GM23338 (cell line): ENCODE data around the gene SLC37A1. TPM values are rescaled to one million over a fixed set of nuclear protein-coding genes. Genes with fewer than 3 reads are reported as not detected.

ENCODE experiments used
- ATAC-seq: fragments of 200-7000 bp; cut with Tn5 transposase; 3 replicates; pipeline ENCODE4 v1.9.1; 2020
- DNase-seq: peaks from one replicate; pipeline ENCODE4 v3.0.0-alpha.2; 2015; ENCODE audit warnings: low spot score
- H2AFZ ChIP-seq: fragments of 200-600 bp; sonication (generic); 2 replicates; pipeline ENCODE4 v1.8.0; 2016; ENCODE audit warnings: antibody characterized with exemption, mild to moderate bottlenecking, moderate library complexity
- H3F3A ChIP-seq: fragments of 200-600 bp; sonication (generic); replicated peaks from 2 replicates; pipeline ENCODE4 v1.8.0; 2017; ENCODE audit warnings: antibody characterized with exemption, mixed run types, low read depth
- H3K27ac ChIP-seq: fragments of 200-600 bp; sonication (generic); 2 replicates; pipeline ENCODE4 v1.6.1; 2016; ENCODE audit warnings: low read depth
- H3K27me3 ChIP-seq: fragments of 200-600 bp; sonication (generic); 2 replicates; pipeline ENCODE4 v1.8.0; 2016; ENCODE audit warnings: mild to moderate bottlenecking, mixed run types, moderate library complexity; ENCODE audit not compliant: insufficient read depth
- H3K36me3 ChIP-seq: fragments of 200-600 bp; sonication (generic); 2 replicates; pipeline ENCODE4 v1.8.0; 2016; ENCODE audit warnings: mild to moderate bottlenecking; ENCODE audit not compliant: insufficient read depth
- H3K4me1 ChIP-seq: fragments of 200-600 bp; sonication (generic); 2 replicates; pipeline ENCODE4 v1.8.0; 2016; ENCODE audit warnings: mild to moderate bottlenecking, moderate library complexity; ENCODE audit not compliant: insufficient read depth
- H3K4me2 ChIP-seq: fragments of 200-600 bp; sonication (generic); 2 replicates; pipeline ENCODE4 v1.7.1; 2017; ENCODE audit warnings: mixed run types
- H3K4me3 ChIP-seq: fragments of 200-600 bp; sonication (generic); 2 replicates; pipeline ENCODE4 v1.6.1; 2016; ENCODE audit warnings: mixed run types
- H3K79me2 ChIP-seq: fragments of 200-600 bp; sonication (generic); replicated peaks from 2 replicates; pipeline ENCODE4 v1.8.0; 2017; ENCODE audit warnings: mild to moderate bottlenecking; ENCODE audit not compliant: insufficient read depth
- H3K9me2 ChIP-seq: fragments of 200-600 bp; sonication (generic); 2 replicates; pipeline ENCODE4 v1.8.0; 2017; ENCODE audit not compliant: insufficient read depth
- H4K20me1 ChIP-seq: fragments of 200-600 bp; sonication (generic); replicated peaks from 2 replicates; pipeline ENCODE4 v1.8.0; 2017; ENCODE audit warnings: mild to moderate bottlenecking; ENCODE audit not compliant: insufficient read depth
- H3K27ac Mint-ChIP-seq: 2 replicates; pipeline ENCODE4 v1.8.0; 2020; ENCODE audit warnings: inconsistent platforms, mild to moderate bottlenecking, moderate library complexity, mixed read lengths
- H3K27me3 Mint-ChIP-seq: 3 replicates; pipeline ENCODE4 v1.8.0; 2022; ENCODE audit warnings: low read depth, mild to moderate bottlenecking, moderate library complexity, mixed read lengths, inconsistent platforms; ENCODE audit not compliant: insufficient read depth, poor library complexity
- H3K36me3 Mint-ChIP-seq: 3 replicates; pipeline ENCODE4 v1.8.0; 2021; ENCODE audit warnings: low read depth, mild to moderate bottlenecking, inconsistent platforms, moderate library complexity, mixed read lengths
- H3K4me1 Mint-ChIP-seq: 3 replicates; pipeline ENCODE4 v1.8.0; 2020; ENCODE audit warnings: mild to moderate bottlenecking, inconsistent platforms, mixed read lengths
- H3K4me3 Mint-ChIP-seq: 3 replicates; pipeline ENCODE4 v1.8.0; 2021; ENCODE audit warnings: moderate library complexity, mild to moderate bottlenecking, inconsistent platforms, mixed read lengths
- H3K9me3 Mint-ChIP-seq: 3 replicates; pipeline ENCODE4 v1.8.0; 2020; ENCODE audit warnings: moderate library complexity, mild to moderate bottlenecking, inconsistent platforms, mixed read lengths
- CREB1 ChIP-seq: fragments of 250-450 bp; sonication (Bioruptor Pico); IDR thresholded peaks from 2 replicates; pipeline ENCODE4 v1.5.0; 2020; ENCODE audit warnings: low read depth, mild to moderate bottlenecking, moderate library complexity
- EZH2 ChIP-seq: fragments of 200-600 bp; sonication (generic); IDR thresholded peaks from one replicate; pipeline ENCODE4 v1.8.0; 2017; ENCODE audit warnings: antibody characterized with exemption, mild to moderate bottlenecking, low read depth; ENCODE audit not compliant: unreplicated experiment
- EZH2phosphoT487 ChIP-seq: fragments of 200-600 bp; sonication (generic); IDR thresholded peaks from one replicate; pipeline ENCODE4 v1.8.1; 2018; ENCODE audit warnings: antibody characterized with exemption; ENCODE audit not compliant: unreplicated experiment
- JUNB ChIP-seq: IDR thresholded peaks from one replicate; pipeline ENCODE4 v1.6.1; 2016; ENCODE audit warnings: antibody characterized with exemption; ENCODE audit not compliant: unreplicated experiment
- NANOG ChIP-seq: IDR thresholded peaks from 2 replicates; pipeline ENCODE4 v1.6.1; 2016; ENCODE audit warnings: antibody characterized with exemption, borderline replicate concordance
- POLR2AphosphoS5 ChIP-seq: IDR thresholded peaks from 2 replicates; pipeline ENCODE4 v1.6.1; 2016; ENCODE audit warnings: antibody characterized with exemption, low read depth
- STAT1 ChIP-seq: IDR thresholded peaks from one replicate; pipeline ENCODE4 v1.6.1; 2016; ENCODE audit warnings: antibody characterized with exemption; ENCODE audit not compliant: unreplicated experiment
- ZNF114 ChIP-seq: fragments of 250-450 bp; sonication (Bioruptor Pico); IDR thresholded peaks from 2 replicates; pipeline ENCODE4 v1.5.0; 2020; ENCODE audit warnings: mild to moderate bottlenecking, moderate library complexity
- ZNF331 ChIP-seq: fragments of 250-450 bp; sonication (Bioruptor Pico); IDR thresholded peaks from 2 replicates; pipeline ENCODE4 v1.5.0; 2020; ENCODE audit warnings: low read depth, mild to moderate bottlenecking, moderate library complexity
- polyA plus RNA-seq: library from polyadenylated mRNA; unstranded; fragments of >200 nt; fragmentation: Nextera tagmentation; extraction: Ambion mirVana; gene quantifications from 2 replicates; pipeline ENCODE4 v1.2.1, GENCODE V29; 2016
- total RNA-seq: library from RNA; depleted of rRNA; stranded (reverse); fragments of >200 nt; shearing (Covaris generic); gene quantifications from 2 replicates; pipeline ENCODE4 v1.2.3, GENCODE V29; 2014
- TF ChIP-seq, protein P1 (sequence below): fragments of 250-450 bp; sonication (Bioruptor Pico); IDR thresholded peaks from 2 replicates; pipeline ENCODE4 v1.5.0; 2020; ENCODE audit warnings: mild to moderate bottlenecking, moderate library complexity
- TF ChIP-seq, protein P2 (sequence below): IDR thresholded peaks from one replicate; pipeline ENCODE4 v1.6.1; 2018; ENCODE audit warnings: antibody characterized with exemption; ENCODE audit not compliant: unreplicated experiment
- TF ChIP-seq, protein P3 (sequence below), 2 experiments: fragments of 200-600 bp in 1 of 2; sonication (generic) in 1 of 2; conservative IDR thresholded peaks; 2 replicates each; pipeline versions ENCODE4 v1.5.1 to v1.6.1; 2016 to 2017; ENCODE audit warnings: antibody characterized with exemption in 2 of 2, low read depth in 2 of 2, mild to moderate bottlenecking in 2 of 2, moderate library complexity in 1 of 2
- TF ChIP-seq, protein P4 (sequence below): IDR thresholded peaks from 2 replicates; pipeline ENCODE4 v1.6.1; 2016; ENCODE audit warnings: antibody characterized with exemption

The SLC37A1 gene
- total and polyA plus RNA-seq, 2 experiments from 2014 or later, result 14.0 to 30.3 TPM

DNA sequence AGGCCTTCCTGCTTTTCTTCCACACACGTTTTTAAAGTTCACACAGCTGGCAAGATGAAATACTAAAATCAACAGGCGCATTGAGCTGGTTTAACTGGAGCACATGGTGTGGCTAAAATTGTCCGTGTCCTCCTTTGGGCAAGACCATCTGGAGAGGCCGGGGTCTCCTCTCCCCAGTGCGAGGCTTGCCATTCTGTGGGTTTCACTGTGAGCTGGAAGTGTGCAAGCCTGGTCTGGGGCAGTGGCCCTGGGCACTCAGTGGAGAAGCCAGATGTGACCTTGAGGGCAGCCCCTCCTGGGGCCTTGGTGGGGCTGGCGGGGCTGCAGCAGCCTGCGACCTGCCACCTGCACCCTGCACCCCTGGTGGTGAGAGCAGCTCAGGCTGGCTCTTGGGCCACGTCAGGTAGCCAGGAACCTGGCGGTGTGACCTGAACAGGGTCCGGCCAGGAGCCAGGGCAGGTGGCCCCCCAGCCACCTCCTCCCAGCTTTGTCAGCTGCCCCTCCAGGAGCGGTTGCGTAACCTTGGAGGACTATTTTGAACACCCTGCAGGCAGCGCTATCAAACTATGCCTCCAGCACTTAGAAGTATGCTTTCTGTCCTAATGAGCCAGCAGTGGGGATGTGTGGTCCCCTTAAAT is 52.4 kb downstream of the SLC37A1 start:
- Histone ChIP-seq H2AFZ (no peak overlapping the region), H4K20me1 (no peaks in the 10 kb centered on the region; the same call in 1 of the 2 replicates), H3K27me3 (no peaks in the 10 kb centered on the region), H3K36me3 (no peaks in the 10 kb centered on the region), H3K4me1 (no peaks in the 10 kb centered on the region), H3K27ac (no peak overlapping the region), H3K9me2 (no peaks in the 10 kb centered on the region), H3K4me3 (no peak overlapping the region), H3K79me2 (no peaks in the 10 kb centered on the region), H3K4me2 (no peak overlapping the region), H3F3A (no peaks in the 10 kb centered on the region)
- no peak overlapping the region for H3K27ac Mint-ChIP-seq
- H3K4me1 Mint-ChIP-seq, result no peaks in the 10 kb centered on the region; the same call in 1 of the 3 replicates
- no peaks in the 10 kb centered on the region for H3K9me3 Mint-ChIP-seq
- ATAC-seq (peak; percentile 18; the same call in 1 of the 3 replicates), DNase-seq (no peak)
- H3K4me3 Mint-ChIP-seq, result no peak overlapping the region
- TF ChIP-seq CREB1 (no peak), ZNF114 (CRISPR knock-in tag) (no peak), POLR2AphosphoS5 (no peak), EZH2phosphoT487 (no peak), ZNF331 (no peak), EZH2 (no peak), JUNB (no peak), NANOG (no peak), STAT1 (no peak)
- TF ChIP-seq, protein P1, sequence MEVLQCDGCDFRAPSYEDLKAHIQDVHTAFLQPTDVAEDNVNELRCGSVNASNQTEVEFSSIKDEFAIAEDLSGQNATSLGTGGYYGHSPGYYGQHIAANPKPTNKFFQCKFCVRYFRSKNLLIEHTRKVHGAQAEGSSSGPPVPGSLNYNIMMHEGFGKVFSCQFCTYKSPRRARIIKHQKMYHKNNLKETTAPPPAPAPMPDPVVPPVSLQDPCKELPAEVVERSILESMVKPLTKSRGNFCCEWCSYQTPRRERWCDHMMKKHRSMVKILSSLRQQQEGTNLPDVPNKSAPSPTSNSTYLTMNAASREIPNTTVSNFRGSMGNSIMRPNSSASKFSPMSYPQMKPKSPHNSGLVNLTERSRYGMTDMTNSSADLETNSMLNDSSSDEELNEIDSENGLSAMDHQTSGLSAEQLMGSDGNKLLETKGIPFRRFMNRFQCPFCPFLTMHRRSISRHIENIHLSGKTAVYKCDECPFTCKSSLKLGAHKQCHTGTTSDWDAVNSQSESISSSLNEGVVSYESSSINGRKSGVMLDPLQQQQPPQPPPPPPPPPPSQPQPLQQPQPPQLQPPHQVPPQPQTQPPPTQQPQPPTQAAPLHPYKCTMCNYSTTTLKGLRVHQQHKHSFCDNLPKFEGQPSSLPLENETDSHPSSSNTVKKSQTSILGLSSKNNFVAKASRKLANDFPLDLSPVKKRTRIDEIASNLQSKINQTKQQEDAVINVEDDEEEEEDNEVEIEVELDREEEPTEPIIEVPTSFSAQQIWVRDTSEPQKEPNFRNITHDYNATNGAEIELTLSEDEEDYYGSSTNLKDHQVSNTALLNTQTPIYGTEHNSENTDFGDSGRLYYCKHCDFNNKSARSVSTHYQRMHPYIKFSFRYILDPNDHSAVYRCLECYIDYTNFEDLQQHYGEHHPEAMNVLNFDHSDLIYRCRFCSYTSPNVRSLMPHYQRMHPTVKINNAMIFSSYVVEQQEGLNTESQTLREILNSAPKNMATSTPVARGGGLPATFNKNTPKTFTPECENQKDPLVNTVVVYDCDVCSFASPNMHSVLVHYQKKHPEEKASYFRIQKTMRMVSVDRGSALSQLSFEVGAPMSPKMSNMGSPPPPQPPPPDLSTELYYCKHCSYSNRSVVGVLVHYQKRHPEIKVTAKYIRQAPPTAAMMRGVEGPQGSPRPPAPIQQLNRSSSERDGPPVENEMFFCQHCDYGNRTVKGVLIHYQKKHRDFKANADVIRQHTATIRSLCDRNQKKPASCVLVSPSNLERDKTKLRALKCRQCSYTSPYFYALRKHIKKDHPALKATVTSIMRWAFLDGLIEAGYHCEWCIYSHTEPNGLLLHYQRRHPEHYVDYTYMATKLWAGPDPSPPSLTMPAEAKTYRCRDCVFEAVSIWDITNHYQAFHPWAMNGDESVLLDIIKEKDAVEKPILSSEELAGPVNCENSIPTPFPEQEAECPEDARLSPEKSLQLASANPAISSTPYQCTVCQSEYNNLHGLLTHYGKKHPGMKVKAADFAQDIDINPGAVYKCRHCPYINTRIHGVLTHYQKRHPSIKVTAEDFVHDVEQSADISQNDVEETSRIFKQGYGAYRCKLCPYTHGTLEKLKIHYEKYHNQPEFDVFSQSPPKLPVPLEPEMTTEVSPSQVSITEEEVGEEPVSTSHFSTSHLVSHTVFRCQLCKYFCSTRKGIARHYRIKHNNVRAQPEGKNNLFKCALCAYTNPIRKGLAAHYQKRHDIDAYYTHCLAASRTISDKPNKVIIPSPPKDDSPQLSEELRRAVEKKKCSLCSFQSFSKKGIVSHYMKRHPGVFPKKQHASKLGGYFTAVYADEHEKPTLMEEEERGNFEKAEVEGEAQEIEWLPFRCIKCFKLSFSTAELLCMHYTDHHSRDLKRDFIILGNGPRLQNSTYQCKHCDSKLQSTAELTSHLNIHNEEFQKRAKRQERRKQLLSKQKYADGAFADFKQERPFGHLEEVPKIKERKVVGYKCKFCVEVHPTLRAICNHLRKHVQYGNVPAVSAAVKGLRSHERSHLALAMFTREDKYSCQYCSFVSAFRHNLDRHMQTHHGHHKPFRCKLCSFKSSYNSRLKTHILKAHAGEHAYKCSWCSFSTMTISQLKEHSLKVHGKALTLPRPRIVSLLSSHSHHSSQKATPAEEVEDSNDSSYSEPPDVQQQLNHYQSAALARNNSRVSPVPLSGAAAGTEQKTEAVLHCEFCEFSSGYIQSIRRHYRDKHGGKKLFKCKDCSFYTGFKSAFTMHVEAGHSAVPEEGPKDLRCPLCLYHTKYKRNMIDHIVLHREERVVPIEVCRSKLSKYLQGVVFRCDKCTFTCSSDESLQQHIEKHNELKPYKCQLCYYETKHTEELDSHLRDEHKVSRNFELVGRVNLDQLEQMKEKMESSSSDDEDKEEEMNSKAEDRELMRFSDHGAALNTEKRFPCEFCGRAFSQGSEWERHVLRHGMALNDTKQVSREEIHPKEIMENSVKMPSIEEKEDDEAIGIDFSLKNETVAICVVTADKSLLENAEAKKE (CRISPR knock-in tag), result no peak
- TF ChIP-seq, protein P2, sequence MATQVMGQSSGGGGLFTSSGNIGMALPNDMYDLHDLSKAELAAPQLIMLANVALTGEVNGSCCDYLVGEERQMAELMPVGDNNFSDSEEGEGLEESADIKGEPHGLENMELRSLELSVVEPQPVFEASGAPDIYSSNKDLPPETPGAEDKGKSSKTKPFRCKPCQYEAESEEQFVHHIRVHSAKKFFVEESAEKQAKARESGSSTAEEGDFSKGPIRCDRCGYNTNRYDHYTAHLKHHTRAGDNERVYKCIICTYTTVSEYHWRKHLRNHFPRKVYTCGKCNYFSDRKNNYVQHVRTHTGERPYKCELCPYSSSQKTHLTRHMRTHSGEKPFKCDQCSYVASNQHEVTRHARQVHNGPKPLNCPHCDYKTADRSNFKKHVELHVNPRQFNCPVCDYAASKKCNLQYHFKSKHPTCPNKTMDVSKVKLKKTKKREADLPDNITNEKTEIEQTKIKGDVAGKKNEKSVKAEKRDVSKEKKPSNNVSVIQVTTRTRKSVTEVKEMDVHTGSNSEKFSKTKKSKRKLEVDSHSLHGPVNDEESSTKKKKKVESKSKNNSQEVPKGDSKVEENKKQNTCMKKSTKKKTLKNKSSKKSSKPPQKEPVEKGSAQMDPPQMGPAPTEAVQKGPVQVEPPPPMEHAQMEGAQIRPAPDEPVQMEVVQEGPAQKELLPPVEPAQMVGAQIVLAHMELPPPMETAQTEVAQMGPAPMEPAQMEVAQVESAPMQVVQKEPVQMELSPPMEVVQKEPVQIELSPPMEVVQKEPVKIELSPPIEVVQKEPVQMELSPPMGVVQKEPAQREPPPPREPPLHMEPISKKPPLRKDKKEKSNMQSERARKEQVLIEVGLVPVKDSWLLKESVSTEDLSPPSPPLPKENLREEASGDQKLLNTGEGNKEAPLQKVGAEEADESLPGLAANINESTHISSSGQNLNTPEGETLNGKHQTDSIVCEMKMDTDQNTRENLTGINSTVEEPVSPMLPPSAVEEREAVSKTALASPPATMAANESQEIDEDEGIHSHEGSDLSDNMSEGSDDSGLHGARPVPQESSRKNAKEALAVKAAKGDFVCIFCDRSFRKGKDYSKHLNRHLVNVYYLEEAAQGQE, result no peak
- TF ChIP-seq, protein P3, sequence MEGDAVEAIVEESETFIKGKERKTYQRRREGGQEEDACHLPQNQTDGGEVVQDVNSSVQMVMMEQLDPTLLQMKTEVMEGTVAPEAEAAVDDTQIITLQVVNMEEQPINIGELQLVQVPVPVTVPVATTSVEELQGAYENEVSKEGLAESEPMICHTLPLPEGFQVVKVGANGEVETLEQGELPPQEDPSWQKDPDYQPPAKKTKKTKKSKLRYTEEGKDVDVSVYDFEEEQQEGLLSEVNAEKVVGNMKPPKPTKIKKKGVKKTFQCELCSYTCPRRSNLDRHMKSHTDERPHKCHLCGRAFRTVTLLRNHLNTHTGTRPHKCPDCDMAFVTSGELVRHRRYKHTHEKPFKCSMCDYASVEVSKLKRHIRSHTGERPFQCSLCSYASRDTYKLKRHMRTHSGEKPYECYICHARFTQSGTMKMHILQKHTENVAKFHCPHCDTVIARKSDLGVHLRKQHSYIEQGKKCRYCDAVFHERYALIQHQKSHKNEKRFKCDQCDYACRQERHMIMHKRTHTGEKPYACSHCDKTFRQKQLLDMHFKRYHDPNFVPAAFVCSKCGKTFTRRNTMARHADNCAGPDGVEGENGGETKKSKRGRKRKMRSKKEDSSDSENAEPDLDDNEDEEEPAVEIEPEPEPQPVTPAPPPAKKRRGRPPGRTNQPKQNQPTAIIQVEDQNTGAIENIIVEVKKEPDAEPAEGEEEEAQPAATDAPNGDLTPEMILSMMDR (conservative IDR thresholded peaks at IDR 0.05; ENCODE audit: low read depth in 2 of 2), result no peak
- TF ChIP-seq, protein P4, sequence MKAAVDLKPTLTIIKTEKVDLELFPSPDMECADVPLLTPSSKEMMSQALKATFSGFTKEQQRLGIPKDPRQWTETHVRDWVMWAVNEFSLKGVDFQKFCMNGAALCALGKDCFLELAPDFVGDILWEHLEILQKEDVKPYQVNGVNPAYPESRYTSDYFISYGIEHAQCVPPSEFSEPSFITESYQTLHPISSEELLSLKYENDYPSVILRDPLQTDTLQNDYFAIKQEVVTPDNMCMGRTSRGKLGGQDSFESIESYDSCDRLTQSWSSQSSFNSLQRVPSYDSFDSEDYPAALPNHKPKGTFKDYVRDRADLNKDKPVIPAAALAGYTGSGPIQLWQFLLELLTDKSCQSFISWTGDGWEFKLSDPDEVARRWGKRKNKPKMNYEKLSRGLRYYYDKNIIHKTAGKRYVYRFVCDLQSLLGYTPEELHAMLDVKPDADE, result no peak
- peaks cover 8% of the 10 kb centered on the region for H3K27me3 Mint-ChIP-seq
- H3K36me3 Mint-ChIP-seq, result peaks cover 61% of the 10 kb centered on the region
